GM12892 (cell line): ENCODE data around the gene MGAT4A.

Experiments
- POLR2A ChIP-seq: IDR thresholded peaks from 2 replicates; pipeline ENCODE4 v1.6.1; 2011; ENCODE audit warnings: low read depth, low read length, control low read depth
- POLR2AphosphoS5 ChIP-seq: IDR thresholded peaks from 2 replicates; pipeline ENCODE4 v1.6.1; 2011; ENCODE audit warnings: low read depth, low read length, control low read depth
- TAF1 ChIP-seq: IDR thresholded peaks from 2 replicates; pipeline ENCODE4 v1.6.1; 2011; ENCODE audit warnings: low read depth, mild to moderate bottlenecking, control low read depth, low read length, borderline replicate concordance

DNA sequence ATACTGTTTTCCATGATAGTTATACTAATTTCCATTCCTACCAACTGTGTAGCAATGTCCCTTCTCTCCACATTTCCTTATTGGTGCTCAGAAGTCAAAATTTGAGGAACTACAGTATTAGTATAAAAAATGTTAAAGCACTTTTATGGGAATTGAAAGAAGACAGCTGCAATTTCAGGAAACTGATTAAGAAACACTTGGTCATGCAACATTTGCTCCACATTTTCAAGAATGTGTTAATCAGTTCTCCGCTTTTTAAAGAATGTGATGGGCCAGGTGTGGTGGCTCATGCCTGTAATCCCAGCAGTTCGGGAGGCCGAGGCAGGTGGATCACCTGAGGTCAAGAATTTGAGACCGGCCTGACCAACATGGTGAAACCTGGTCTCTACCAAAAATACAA, 33.6 kb upstream of the MGAT4A start:
- no peak for TF ChIP-seq POLR2A
- no peak for TF ChIP-seq POLR2AphosphoS5
- no peak for TF ChIP-seq TAF1
